ENCODE results near the gene NANP. TPM values are rescaled to one million over a fixed set of nuclear protein-coding genes. Genes with fewer than 3 reads are reported as not detected.

Gene NANP
- total and polyA plus RNA-seq, 2 of the 4 experiments (the other 2 are of a cell fraction), result 4.9 to 7.2 TPM

DNA sequence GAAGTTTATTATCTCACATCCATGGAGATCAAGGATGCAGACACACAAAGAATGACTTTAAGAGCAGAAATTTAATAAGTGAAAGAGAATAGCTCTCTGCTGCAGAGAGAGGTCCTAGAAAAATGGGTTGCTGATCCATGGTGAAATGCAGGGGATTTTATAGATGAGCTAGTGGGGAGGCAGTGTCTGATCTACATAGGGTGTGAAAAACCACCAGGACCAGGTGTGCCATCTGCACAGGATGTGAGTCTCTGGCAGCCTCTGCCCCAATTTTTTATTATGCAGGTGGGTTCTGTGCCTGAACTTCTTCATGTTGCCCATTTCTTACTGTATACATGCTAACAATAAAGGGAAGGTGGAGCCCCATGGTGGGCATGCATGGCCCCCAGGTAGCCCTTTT lies 19.9 kb upstream of the NANP start:
- Histone ChIP-seq H2BK5ac (ENCODE audit: low read depth, low read length, poor library complexity, severe bottlenecking) (no peak overlapping the region), H3K4me2 (ENCODE audit: low read depth, low read length) (no peak overlapping the region), H4K5ac (ENCODE audit: low read depth, low read length) (no peak overlapping the region), H2AK9ac (replicated peaks; ENCODE audit: low read depth, low read length, poor library complexity) (no peak overlapping the region), H2BK15ac (ENCODE audit: low read depth, low read length) (no peak overlapping the region), H4K91ac (ENCODE audit: insufficient read depth, low read depth, low read length) (no peak overlapping the region), H3K9me3 (ENCODE audit: control insufficient read depth, insufficient read depth, low read length) (peaks cover 3% of the 10 kb centered on the region; the same call in 1 of the 2 replicates), H4K8ac (ENCODE audit: low read depth in 2 of 2, low read length in 2 of 2) (no peak overlapping the region), H3K27ac (ENCODE audit: insufficient read depth, low read length) (no peak overlapping the region), H3K18ac (ENCODE audit: low read depth, low read length) (no peak overlapping the region), H3K14ac (replicated peaks; ENCODE audit: low read depth, low read length) (no peak overlapping the region), H3K36me3 (ENCODE audit: control insufficient read depth, insufficient read depth, low read length) (no peaks in the 10 kb centered on the region), H3K4me3 (ENCODE audit: insufficient read depth, low read depth, low read length) (no peak overlapping the region), H4K20me1 (ENCODE audit: insufficient read depth, low read length) (no peaks in the 10 kb centered on the region), H3K9me1 (ENCODE audit: insufficient read depth, low read length) (no peaks in the 10 kb centered on the region), H2AK5ac (ENCODE audit: low read depth, low read length) (no peak overlapping the region), H3K4me1 (ENCODE audit: control insufficient read depth, insufficient read depth, low read length) (no peaks in the 10 kb centered on the region), H2AFZ (replicated peaks; ENCODE audit: low read length, poor library complexity) (no peak overlapping the region), H2BK120ac (ENCODE audit: low read depth, low read length) (no peak overlapping the region), H3K79me1 (ENCODE audit: low read depth in 1 of 2, low read length in 2 of 2) (no peaks in the 10 kb centered on the region), H3K56ac (ENCODE audit: extremely low read depth, insufficient read depth, low read length) (no peak overlapping the region), H3K23ac (ENCODE audit: low read depth, low read length) (no peak overlapping the region), H3K4ac (ENCODE audit: low read depth, low read length) (no peak overlapping the region), H2BK20ac (ENCODE audit: low read depth, low read length) (no peak overlapping the region), H3K27me3 (ENCODE audit: control insufficient read depth, insufficient read depth, low read length) (no peaks in the 10 kb centered on the region), H3K9ac (ENCODE audit: low read depth, low read length) (no peak overlapping the region)
- dilution Hi-C loops (cut with HindIII; ENCODE audit: low sequenced_read_pairs, unreplicated experiment), result no loop called here
- ATAC-seq (ENCODE audit: low read depth) (no peak), DNase-seq (no peak)
- intact Hi-C loops (cut with micrococcal nuclease), result no loop called here
- TF ChIP-seq CTCF (conservative IDR thresholded peaks at IDR 0.05; ENCODE audit: low read depth, low read length) (no peak), RAD21 (IDR thresholded peaks at IDR 0.05; ENCODE audit: low read length) (no peak), NFE2L2 (IDR thresholded peaks at IDR 0.05; ENCODE audit: low read depth, low read length) (no peak), BHLHE40 (IDR thresholded peaks at IDR 0.05; ENCODE audit: low read depth, low read length) (no peak), MXI1 (IDR thresholded peaks at IDR 0.05; ENCODE audit: borderline replicate concordance, low read depth, low read length) (no peak)
- in situ Hi-C loops (cut with MboI; ENCODE audit: low sequenced_read_pairs), result no loop called here
- ChIA-PET POLR2A (ENCODE audit: unreplicated experiment) (no interaction called here), CTCF (no interaction called here)
- no TSS peak for BruUV-seq (replicated peaks)
